AG04449 (cell line): Measurements from ENCODE around the gene ITGB4.

Experiments
- CTCF ChIA-PET: fragments of 350-600 bp; formaldehyde crosslinking; extraction: SDS; loops from one replicate; lab custom pipeline; 2021; ENCODE audit warnings: antibody characterized with exemption; lab: Yijun Ruan, JAX
- POLR2A ChIA-PET: fragments of 400-600, 350-600 bp; formaldehyde crosslinking; extraction: SDS; loops from one replicate; lab custom pipeline; 2020; ENCODE audit warnings: antibody characterized with exemption, inconsistent platforms; lab: Yijun Ruan, JAX
- DNase-seq: peaks from one replicate; pipeline ENCODE4 v3.0.0-alpha.2; 2010; ENCODE audit warnings: low read depth, low spot score
- H3K4me3 ChIP-seq: 2 replicates; pipeline ENCODE4 v1.5.1; 2011; ENCODE audit warnings: low read depth, mild to moderate bottlenecking, control low read depth, low read length
- CTCF ChIP-seq: IDR thresholded peaks from one replicate; pipeline ENCODE4 v1.5.1; 2011; ENCODE audit warnings: mild to moderate bottlenecking, moderate library complexity, low read length, control low read depth, inconsistent platforms; ENCODE audit not compliant: insufficient read depth; ENCODE audit errors: missing control alignments

The ITGB4 gene

GRCh38 chr17:75688209-75688825 lies 32.9 kb upstream of the ITGB4 start:
- CTCF ChIA-PET, result interaction anchor here (1.1 to 13.0 kb wide), 5 partner anchors 8 to 55 kb away, joined by 3 to 121 read pairs (median 4); partner anchors contain the start of genes RECQL5 and SMIM5
- no peak overlapping the region for H3K4me3 ChIP-seq
- no peak for DNase-seq
- POLR2A ChIA-PET, result interaction anchor here (0.7 kb wide), 1 partner anchor 36 kb away, joined by 3 read pairs; no protein-coding TSS in a partner anchor
- TF ChIP-seq CTCF, result no peak

- POLR2A ChIA-PET, result no interaction called here
- no peak overlapping the region for H3K4me3 ChIP-seq
- no peak for TF ChIP-seq CTCF
- no peak for DNase-seq
- CTCF ChIA-PET, result interaction anchor here (1.7 to 13.0 kb wide), 2 partner anchors 10 to 16 kb away, joined by 4 to 121 read pairs; no protein-coding TSS in a partner anchor
These were observed 31.8 kb upstream of the ITGB4 start for GRCh38 chr17:75689441-75689873.

GRCh38 chr17:75691371-75691791 lies 29.9 kb upstream of the ITGB4 start:
- no peak for TF ChIP-seq CTCF
- ChIA-PET CTCF (interaction anchor here (1.0 to 13.0 kb wide), 3 partner anchors 10 to 58 kb away, joined by 5 to 121 read pairs (median 48); partner anchors contain the start of gene SMIM5), POLR2A (interaction anchor here (1.0 kb wide), 1 partner anchor 12 kb away, joined by 3 read pairs; no protein-coding TSS in a partner anchor)
- H3K4me3 ChIP-seq, result no peak overlapping the region
- DNase-seq, result no peak

- TF ChIP-seq CTCF, result no peak
- CTCF ChIA-PET, result interaction anchor here (1.1 to 13.0 kb wide), 5 partner anchors 11 to 59 kb away, joined by 3 to 121 read pairs (median 18); partner anchors contain the start of gene SMIM5
- H3K4me3 ChIP-seq, result no peak overlapping the region
- DNase-seq, result no peak
- POLR2A ChIA-PET, result interaction anchor here (1.0 to 1.2 kb wide), 2 partner anchors 12 kb away, joined by 3 read pairs; no protein-coding TSS in a partner anchor
These were observed 29.2 kb upstream of the ITGB4 start for GRCh38 chr17:75691801-75692626.

- CTCF ChIA-PET, result interaction anchor here (1.1 to 6.9 kb wide), 4 partner anchors 12 to 60 kb away, joined by 3 to 48 read pairs (median 18); partner anchors contain the start of gene SMIM5
- TF ChIP-seq CTCF, result no peak
- H3K4me3 ChIP-seq, result no peak overlapping the region
- no peak for DNase-seq
- POLR2A ChIA-PET, result interaction anchor here (0.6 to 1.6 kb wide), 6 partner anchors 8 to 70 kb away, joined by 3 to 9 read pairs (median 3); no protein-coding TSS in a partner anchor
These were observed 28.3 kb upstream of the ITGB4 start for GRCh38 chr17:75692976-75693375.
